ENCODE data around the gene AOPEP.

The AOPEP gene

GRCh38 chr9:94967482-94967881 is 241.0 kb downstream of the AOPEP start:
- H3K4me3 Mint-ChIP-seq, result no peak overlapping the region
- no peak overlapping the region for H3K27ac Mint-ChIP-seq
- H3K36me3 Mint-ChIP-seq, result no peaks in the 10 kb centered on the region
- no peaks in the 10 kb centered on the region for H3K4me1 Mint-ChIP-seq
- no peaks in the 10 kb centered on the region for H3K9me3 Mint-ChIP-seq
- ATAC-seq, result no peak
- no peak for DNase-seq (ENCODE audit: low spot score in 2 of 2)

GRCh38 chr9:94971378-94972131 is 245.1 kb downstream of the AOPEP start:
- ATAC-seq, result no peak
- Mint-ChIP-seq H3K27ac (peak overlapping the region; percentile 14), H3K9me3 (no peaks in the 10 kb centered on the region), H3K4me3 (no peak overlapping the region), H3K4me1 (no peaks in the 10 kb centered on the region), H3K36me3 (no peaks in the 10 kb centered on the region)
- DNase-seq (ENCODE audit: low spot score in 2 of 2), result no peak

GRCh38 chr9:94973451-94973941 is 247.0 kb downstream of the AOPEP start:
- H3K9me3 Mint-ChIP-seq, result no peaks in the 10 kb centered on the region
- no peak for ATAC-seq

GRCh38 chr9:94974154-94974879 is 247.8 kb downstream of the AOPEP start:
- H3K36me3 Mint-ChIP-seq, result no peaks in the 10 kb centered on the region
- ATAC-seq (no peak), DNase-seq (ENCODE audit: low spot score in 2 of 2) (no peak)
- no peak overlapping the region for H3K27ac Mint-ChIP-seq
- H3K4me1 Mint-ChIP-seq, result no peaks in the 10 kb centered on the region
- no peak overlapping the region for H3K4me3 Mint-ChIP-seq
- H3K9me3 Mint-ChIP-seq, result no peaks in the 10 kb centered on the region

More at GRCh38 chr9:94973451-94973941, 247.0 kb downstream of the AOPEP start:
- DNase-seq (ENCODE audit: low spot score in 2 of 2), result no peak
- Mint-ChIP-seq H3K4me1 (no peaks in the 10 kb centered on the region), H3K36me3 (no peaks in the 10 kb centered on the region), H3K4me3 (no peak overlapping the region), H3K27ac (no peak overlapping the region)

GRCh38 chr9:94975480-94975879 is 249.0 kb downstream of the AOPEP start:
- Mint-ChIP-seq H3K9me3 (no peaks in the 10 kb centered on the region), H3K4me1 (no peaks in the 10 kb centered on the region)
- no peak for ATAC-seq

GRCh38 chr9:94976077-94976476 is 249.6 kb downstream of the AOPEP start:
- Mint-ChIP-seq H3K4me1 (no peaks in the 10 kb centered on the region), H3K36me3 (no peaks in the 10 kb centered on the region), H3K27ac (no peak overlapping the region), H3K4me3 (no peak overlapping the region), H3K9me3 (no peaks in the 10 kb centered on the region)
- no peak for ATAC-seq
- no peak for DNase-seq (ENCODE audit: low spot score in 2 of 2)

More at GRCh38 chr9:94975480-94975879, 249.0 kb downstream of the AOPEP start:
- Mint-ChIP-seq H3K27ac (no peak overlapping the region), H3K36me3 (no peaks in the 10 kb centered on the region), H3K4me3 (no peak overlapping the region)
- DNase-seq (ENCODE audit: low spot score in 2 of 2), result no peak

DNA sequence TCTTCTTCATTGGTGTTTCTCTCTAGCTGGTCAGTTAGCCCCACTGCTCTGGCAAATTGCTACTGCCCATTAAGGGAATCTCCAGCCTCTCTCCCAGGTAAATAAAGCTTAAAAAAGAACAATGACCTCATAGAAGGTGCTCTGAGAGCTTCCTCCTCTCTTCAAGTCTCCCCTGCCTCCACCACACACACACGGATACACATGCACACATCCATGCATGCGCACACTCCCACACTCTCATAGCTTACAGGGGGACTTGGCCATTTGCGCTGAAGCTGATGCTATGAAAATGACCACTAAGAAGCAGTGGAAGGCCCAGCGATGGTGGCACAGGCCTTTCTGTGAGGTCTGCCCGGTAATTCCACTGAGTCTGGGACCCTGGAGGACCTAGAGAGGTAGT is 250.9 kb downstream of the AOPEP start:
- no peak overlapping the region for H3K27ac Mint-ChIP-seq
- no peak for DNase-seq (ENCODE audit: low spot score in 2 of 2)
- H3K4me3 Mint-ChIP-seq, result no peak overlapping the region
- no peaks in the 10 kb centered on the region for H3K9me3 Mint-ChIP-seq
- H3K36me3 Mint-ChIP-seq, result no peaks in the 10 kb centered on the region
- ATAC-seq, result no peak
- H3K4me1 Mint-ChIP-seq, result no peaks in the 10 kb centered on the region

DNA sequence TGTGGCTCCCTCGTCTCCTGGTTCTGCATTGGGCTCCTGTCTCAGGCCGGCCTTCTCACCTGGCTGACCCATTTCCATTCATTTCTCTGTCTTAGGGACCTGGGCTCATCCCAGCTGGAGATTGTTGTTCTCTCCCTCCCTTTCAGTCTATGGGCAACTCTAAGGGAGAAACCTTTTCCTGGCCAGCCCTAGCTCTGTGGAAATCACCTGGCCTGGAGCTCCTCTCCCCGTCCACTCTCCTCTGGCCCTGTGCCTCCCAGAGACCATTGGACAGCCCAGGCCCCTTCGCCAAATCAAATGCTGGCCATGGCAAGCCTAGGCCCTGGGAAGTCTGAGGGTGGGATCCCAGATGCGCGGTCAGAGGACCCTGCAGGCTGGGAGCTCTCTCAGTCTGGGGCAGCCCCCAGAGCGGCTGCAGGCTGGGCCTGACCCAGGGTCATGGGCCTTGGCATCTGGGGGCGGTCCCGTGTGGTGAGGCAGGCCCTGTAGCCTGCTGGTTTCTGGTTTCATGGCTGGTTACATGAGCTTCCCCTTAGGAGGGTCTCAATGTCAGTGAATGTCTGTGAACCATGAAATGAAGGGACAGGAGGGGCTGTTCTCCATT is 253.5 kb downstream of the AOPEP start:
- Mint-ChIP-seq H3K9me3 (no peaks in the 10 kb centered on the region), H3K4me1 (peaks cover 6% of the 10 kb centered on the region), H3K27ac (no peak overlapping the region), H3K36me3 (no peaks in the 10 kb centered on the region), H3K4me3 (no peak overlapping the region)
- ATAC-seq (no peak), DNase-seq (ENCODE audit: low spot score in 2 of 2) (no peak)

GRCh38 chr9:94980947-94981722 is 254.6 kb downstream of the AOPEP start:
- H3K27ac Mint-ChIP-seq, result no peak overlapping the region
- no peaks in the 10 kb centered on the region for H3K9me3 Mint-ChIP-seq
- no peak overlapping the region for H3K4me3 Mint-ChIP-seq
- DNase-seq (ENCODE audit: low spot score in 2 of 2), result no peak
- no peak for ATAC-seq
- H3K36me3 Mint-ChIP-seq, result no peaks in the 10 kb centered on the region
- peaks cover 6% of the 10 kb centered on the region for H3K4me1 Mint-ChIP-seq

DNA sequence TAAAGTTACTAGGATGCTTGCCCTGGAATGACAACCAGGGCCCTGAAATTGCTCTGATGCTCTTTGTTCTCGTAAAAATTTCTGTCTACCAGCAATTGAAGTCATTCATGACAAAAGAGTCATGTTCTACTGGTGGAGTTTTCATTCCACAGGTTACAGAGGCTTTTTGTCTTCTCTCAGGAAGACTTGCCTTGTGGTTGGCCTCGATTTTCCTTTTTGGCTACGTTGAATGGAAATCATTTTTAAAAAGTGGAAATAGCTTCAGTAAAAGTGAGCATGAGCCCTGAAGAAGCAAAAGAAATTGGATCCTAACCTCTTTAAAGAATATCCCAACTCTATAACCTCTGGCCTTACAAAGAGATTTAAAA is 255.2 kb downstream of the AOPEP start:
- no peaks in the 10 kb centered on the region for H3K9me3 Mint-ChIP-seq
- H3K4me1 Mint-ChIP-seq, result peaks cover 6% of the 10 kb centered on the region
- H3K36me3 Mint-ChIP-seq, result no peaks in the 10 kb centered on the region
- no peak overlapping the region for H3K4me3 Mint-ChIP-seq
- H3K27ac Mint-ChIP-seq, result no peak overlapping the region
- ATAC-seq (no peak), DNase-seq (ENCODE audit: low spot score in 2 of 2) (no peak)

GRCh38 chr9:94982211-94982610 is 255.7 kb downstream of the AOPEP start:
- H3K27ac Mint-ChIP-seq, result no peak overlapping the region
- DNase-seq (ENCODE audit: low spot score in 2 of 2), result no peak
- peaks cover 6% of the 10 kb centered on the region for H3K4me1 Mint-ChIP-seq
- no peaks in the 10 kb centered on the region for H3K9me3 Mint-ChIP-seq
- no peak for ATAC-seq
- H3K4me3 Mint-ChIP-seq, result no peak overlapping the region
- H3K36me3 Mint-ChIP-seq, result no peaks in the 10 kb centered on the region

- no peaks in the 10 kb centered on the region for H3K9me3 Mint-ChIP-seq
- no peak for DNase-seq (ENCODE audit: low spot score in 2 of 2)
- no peak for ATAC-seq
- no peak overlapping the region for H3K27ac Mint-ChIP-seq
- H3K4me1 Mint-ChIP-seq, result peaks cover 6% of the 10 kb centered on the region
- no peak overlapping the region for H3K4me3 Mint-ChIP-seq
- no peaks in the 10 kb centered on the region for H3K36me3 Mint-ChIP-seq
These were observed 257.1 kb downstream of the AOPEP start for GRCh38 chr9:94983552-94983951.

- no peak overlapping the region for H3K27ac Mint-ChIP-seq
- H3K4me1 Mint-ChIP-seq, result peaks cover 6% of the 10 kb centered on the region
- no peak overlapping the region for H3K4me3 Mint-ChIP-seq
- H3K36me3 Mint-ChIP-seq, result no peaks in the 10 kb centered on the region
- DNase-seq (ENCODE audit: low spot score in 2 of 2) (no peak), ATAC-seq (no peak)
- no peaks in the 10 kb centered on the region for H3K9me3 Mint-ChIP-seq
These were observed 258.5 kb downstream of the AOPEP start for GRCh38 chr9:94984891-94985476.

- ATAC-seq (no peak), DNase-seq (ENCODE audit: low spot score in 2 of 2) (no peak)
- H3K36me3 Mint-ChIP-seq, result no peaks in the 10 kb centered on the region
- no peak overlapping the region for H3K4me3 Mint-ChIP-seq
- H3K4me1 Mint-ChIP-seq, result peaks cover 6% of the 10 kb centered on the region
- no peaks in the 10 kb centered on the region for H3K9me3 Mint-ChIP-seq
- H3K27ac Mint-ChIP-seq, result no peak overlapping the region
These were observed 259.1 kb downstream of the AOPEP start for GRCh38 chr9:94985649-94986048.

DNA sequence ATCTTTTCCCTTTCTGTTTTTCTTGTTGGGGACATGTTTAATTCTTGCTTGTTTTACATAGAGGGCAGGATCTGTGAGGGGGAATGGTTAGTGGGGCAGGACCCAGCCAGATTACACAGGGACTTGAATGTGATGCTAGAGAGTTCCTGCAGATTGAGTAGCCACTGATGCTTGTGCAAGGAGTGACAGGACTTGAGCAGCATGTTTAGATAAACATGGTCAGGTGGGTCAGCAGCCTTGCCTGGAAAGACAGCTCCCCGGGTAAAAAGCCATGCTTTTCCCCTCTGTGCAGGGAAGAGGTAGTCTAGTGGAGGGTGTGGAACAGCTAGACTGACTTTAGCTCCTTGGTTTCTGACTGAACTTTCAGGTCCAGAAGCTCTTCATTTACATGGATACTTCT is 261.2 kb downstream of the AOPEP start:
- H3K4me3 Mint-ChIP-seq, result no peak overlapping the region
- H3K4me1 Mint-ChIP-seq, result peaks cover 6% of the 10 kb centered on the region
- H3K9me3 Mint-ChIP-seq, result no peaks in the 10 kb centered on the region
- ATAC-seq (no peak), DNase-seq (ENCODE audit: low spot score in 2 of 2) (no peak)
- H3K36me3 Mint-ChIP-seq, result no peaks in the 10 kb centered on the region
- H3K27ac Mint-ChIP-seq, result no peak overlapping the region
